ENCODE measurements around the gene SYT12. TPM values are rescaled to one million over a fixed set of nuclear protein-coding genes. Genes with fewer than 3 reads are reported as not detected.

The SYT12 gene
- total RNA-seq = under 1 TPM in 1 of 2 experiments, not detected in 1; 0.11 TPM

GRCh38 chr11:67022961-67023956 is at the start of gene SYT12:
SYT12 (plus strand) TSS chr11:67023134; CDS start chr11:67030145, 7,011 bp downstream.
- Mint-ChIP-seq H3K4me1 (peaks cover 33% of the 10 kb centered on the region), H3K27ac (no peak within 1 kb of the TSS), H3K27me3 (peaks cover 39% of the 10 kb centered on the region), H3K36me3 (ENCODE audit: low read depth) (peaks cover 1% of the 10 kb centered on the region), H3K9me3 (ENCODE audit: low read depth) (peaks cover 3% of the 10 kb centered on the region), H3K4me3 (peak within 1 kb of the TSS; percentile 46)
- ATAC-seq = no peak
- ChIA-PET CTCF (interaction anchor here (0.5 to 1.5 kb wide), 4 partner anchors 16 to 359 kb away, joined by 3 to 7 read pairs (median 4); no protein-coding TSS in a partner anchor), POLR2A (interaction anchor here (0.8 kb wide), 1 partner anchor 21 kb away, joined by 3 read pairs; no protein-coding TSS in a partner anchor)
- peak; percentile 40 for DNase-seq
- intact Hi-C loops (cut with DNase I, micrococcal nuclease) = loop anchor here in 1 of 2 experiments (5.0 kb wide), 1 partner anchor 66 kb away; the partner anchor contains the start of gene PC

GRCh38 chr11:66973956-66974580 is 48.9 kb upstream of the SYT12 start:
- intact Hi-C loops (cut with DNase I, micrococcal nuclease) = no loop called here
- H3K9me3 Mint-ChIP-seq (ENCODE audit: low read depth) = peaks cover 3% of the 10 kb centered on the region

GRCh38 chr11:66974724-66975404 is 48.1 kb upstream of the SYT12 start, which contains the start of gene C11orf86:
C11orf86 (plus strand) TSS chr11:66975304; CDS start chr11:66975363, 59 bp downstream.
- ATAC-seq (no peak), DNase-seq (no peak)
- POLR2A ChIA-PET = no interaction called here
- no peak within 1 kb of the TSS for H3K27ac Mint-ChIP-seq
- peaks cover 2% of the 10 kb centered on the region for H3K36me3 Mint-ChIP-seq (ENCODE audit: low read depth)
- H3K4me3 Mint-ChIP-seq = no peak within 1 kb of the TSS
- peaks cover 5% of the 10 kb centered on the region for H3K9me3 Mint-ChIP-seq (ENCODE audit: low read depth)
- intact Hi-C loops (cut with DNase I, micrococcal nuclease) = no loop called here
- CTCF ChIA-PET = interaction anchor here (0.7 to 1.7 kb wide), 4 partner anchors 17 to 93 kb away, joined by 3 to 4 read pairs (median 3); partner anchors contain the start of gene PC
- H3K4me1 Mint-ChIP-seq = peaks cover 14% of the 10 kb centered on the region
- H3K27me3 Mint-ChIP-seq = peaks cover 13% of the 10 kb centered on the region

More at GRCh38 chr11:66973956-66974580, 48.9 kb upstream of the SYT12 start:
- Mint-ChIP-seq H3K4me3 (no peak overlapping the region), H3K4me1 (peaks cover 14% of the 10 kb centered on the region), H3K36me3 (ENCODE audit: low read depth) (no peaks in the 10 kb centered on the region), H3K27ac (no peak overlapping the region), H3K27me3 (peaks cover 13% of the 10 kb centered on the region)
- ATAC-seq (no peak), DNase-seq (no peak)
- POLR2A ChIA-PET = no interaction called here
- CTCF ChIA-PET = interaction anchor here (0.5 kb wide), 1 partner anchor 30 kb away, joined by 3 read pairs; no protein-coding TSS in a partner anchor

- H3K36me3 Mint-ChIP-seq (ENCODE audit: low read depth) = peaks cover 2% of the 10 kb centered on the region
- peaks cover 9% of the 10 kb centered on the region for H3K4me1 Mint-ChIP-seq
- ChIA-PET CTCF (interaction anchor here (0.7 to 1.7 kb wide), 8 partner anchors 18 to 157 kb away, joined by 3 to 5 read pairs (median 4); partner anchors contain the start of gene PC), POLR2A (interaction anchor here (0.6 kb wide), 1 partner anchor 124 kb away, joined by 3 read pairs; no protein-coding TSS in a partner anchor)
- H3K27me3 Mint-ChIP-seq = peaks cover 13% of the 10 kb centered on the region
- H3K9me3 Mint-ChIP-seq (ENCODE audit: low read depth) = peaks cover 5% of the 10 kb centered on the region
- no peak for ATAC-seq
- no peak overlapping the region for H3K4me3 Mint-ChIP-seq
- DNase-seq = no peak
- intact Hi-C loops (cut with DNase I, micrococcal nuclease) = loop anchor here in 1 of 2 experiments (2.0 kb wide), 1 partner anchor 281 kb away; no protein-coding TSS in a partner anchor
- H3K27ac Mint-ChIP-seq = no peak overlapping the region
Observed at GRCh38 chr11:66975405-66976027, 47.4 kb upstream of the SYT12 start.

GRCh38 chr11:66976028-66976467 is 46.9 kb upstream of the SYT12 start:
- Mint-ChIP-seq H3K27ac (no peak overlapping the region), H3K4me1 (peaks cover 4% of the 10 kb centered on the region), H3K9me3 (ENCODE audit: low read depth) (peaks cover 5% of the 10 kb centered on the region), H3K36me3 (ENCODE audit: low read depth) (peaks cover 2% of the 10 kb centered on the region), H3K27me3 (peaks cover 10% of the 10 kb centered on the region), H3K4me3 (no peak overlapping the region)
- ChIA-PET CTCF (interaction anchor here (0.7 to 1.7 kb wide), 8 partner anchors 17 to 504 kb away, joined by 3 to 5 read pairs (median 4); partner anchors contain the start of gene PC), POLR2A (interaction anchor here (0.6 kb wide), 1 partner anchor 124 kb away, joined by 3 read pairs; no protein-coding TSS in a partner anchor)
- ATAC-seq (peak; percentile 55), DNase-seq (peak; percentile 49)
- intact Hi-C loops (cut with DNase I, micrococcal nuclease) = loop anchor here in 1 of 2 experiments (2.0 kb wide), 1 partner anchor 281 kb away; no protein-coding TSS in a partner anchor

DNA sequence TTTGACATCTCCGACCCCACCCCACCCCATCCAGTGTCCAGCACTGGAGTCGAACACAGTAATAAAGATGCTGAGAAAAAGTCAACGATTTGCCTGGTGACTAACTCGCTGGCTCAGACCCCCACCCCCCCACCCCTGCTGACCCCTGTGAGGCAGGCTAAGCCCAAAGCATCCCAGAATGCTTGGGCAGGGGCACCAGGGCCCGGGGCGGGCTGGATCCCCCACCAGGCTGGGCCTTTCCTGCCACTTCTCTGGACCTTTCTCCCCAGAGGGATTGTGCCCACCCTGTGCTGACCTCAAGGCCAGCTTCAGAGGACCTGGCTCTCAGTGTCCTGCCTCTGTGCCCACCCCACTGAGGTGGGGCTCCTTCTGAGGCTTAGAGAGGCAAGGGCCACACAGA is 46.0 kb upstream of the SYT12 start:
- ChIA-PET POLR2A (no interaction called here), CTCF (interaction anchor here (0.7 to 1.7 kb wide), 4 partner anchors 18 to 505 kb away, joined by 3 to 5 read pairs (median 4); partner anchors contain the start of gene PC)
- Mint-ChIP-seq H3K9me3 (ENCODE audit: low read depth) (peaks cover 5% of the 10 kb centered on the region), H3K27me3 (peaks cover 9% of the 10 kb centered on the region), H3K27ac (no peak overlapping the region), H3K4me3 (no peak overlapping the region), H3K4me1 (peaks cover 1% of the 10 kb centered on the region), H3K36me3 (ENCODE audit: low read depth) (peaks cover 2% of the 10 kb centered on the region)
- DNase-seq (no peak), ATAC-seq (no peak)
- intact Hi-C loops (cut with DNase I, micrococcal nuclease) = loop anchor here in 1 of 2 experiments (2.0 kb wide), 1 partner anchor 282 kb away; no protein-coding TSS in a partner anchor

DNA sequence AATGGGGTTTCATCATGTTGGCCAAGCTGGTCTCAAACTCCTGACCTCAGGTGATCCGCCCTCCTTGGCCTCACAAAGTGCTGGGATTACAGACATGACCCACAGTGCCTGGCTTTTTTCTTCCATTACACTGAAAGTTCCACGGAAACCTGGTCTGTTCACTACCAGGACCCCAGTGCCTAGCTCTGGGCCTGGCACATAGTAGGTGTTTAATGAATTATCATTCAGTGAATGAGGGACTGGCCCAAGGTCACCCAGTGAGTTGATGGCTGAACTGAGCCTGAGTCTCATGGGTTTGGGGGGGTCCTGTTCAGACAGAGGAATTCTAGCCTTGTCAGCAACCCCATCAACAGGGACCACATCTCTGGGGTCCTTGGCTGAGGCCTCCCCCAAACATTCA is 44.7 kb upstream of the SYT12 start:
- Mint-ChIP-seq H3K36me3 (ENCODE audit: low read depth) (peaks cover 2% of the 10 kb centered on the region), H3K27me3 (peaks cover 5% of the 10 kb centered on the region), H3K9me3 (ENCODE audit: low read depth) (peaks cover 5% of the 10 kb centered on the region), H3K27ac (no peak overlapping the region), H3K4me1 (peaks cover 5% of the 10 kb centered on the region), H3K4me3 (no peak overlapping the region)
- POLR2A ChIA-PET = no interaction called here
- CTCF ChIA-PET = no interaction called here
- intact Hi-C loops (cut with DNase I, micrococcal nuclease) = no loop called here
- ATAC-seq (no peak), DNase-seq (no peak)

DNA sequence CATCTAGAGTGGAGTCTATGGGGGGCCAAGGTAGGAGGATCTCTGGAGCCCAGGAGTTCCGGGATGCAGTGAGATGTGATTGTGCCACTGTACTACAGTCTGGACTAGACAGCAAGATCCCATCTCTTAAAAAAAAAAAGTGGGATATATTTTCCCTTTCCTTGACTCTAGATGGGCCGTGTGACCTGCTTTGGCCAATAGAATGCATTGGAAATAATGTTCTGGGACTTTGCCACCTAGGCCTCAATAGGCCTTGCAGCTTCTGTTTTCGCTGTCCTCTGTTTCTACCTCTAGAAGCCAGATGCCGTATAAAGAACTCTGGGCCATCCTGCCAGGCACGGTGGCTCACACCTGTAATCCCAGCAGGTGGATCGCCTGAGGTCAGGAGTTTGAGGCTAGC is 44.2 kb upstream of the SYT12 start:
- Mint-ChIP-seq H3K27ac (no peak overlapping the region), H3K9me3 (ENCODE audit: low read depth) (peaks cover 5% of the 10 kb centered on the region), H3K36me3 (ENCODE audit: low read depth) (peaks cover 2% of the 10 kb centered on the region), H3K4me3 (no peak overlapping the region), H3K27me3 (peaks cover 5% of the 10 kb centered on the region), H3K4me1 (peaks cover 5% of the 10 kb centered on the region)
- POLR2A ChIA-PET = no interaction called here
- ATAC-seq = no peak
- intact Hi-C loops (cut with DNase I, micrococcal nuclease) = no loop called here
- CTCF ChIA-PET = no interaction called here
- DNase-seq = no peak

- ChIA-PET POLR2A (no interaction called here), CTCF (no interaction called here)
- Mint-ChIP-seq H3K27ac (no peak overlapping the region), H3K9me3 (ENCODE audit: low read depth) (peaks cover 5% of the 10 kb centered on the region), H3K4me1 (peaks cover 5% of the 10 kb centered on the region), H3K36me3 (ENCODE audit: low read depth) (peaks cover 2% of the 10 kb centered on the region), H3K27me3 (peaks cover 5% of the 10 kb centered on the region), H3K4me3 (no peak overlapping the region)
- ATAC-seq = no peak
- intact Hi-C loops (cut with DNase I, micrococcal nuclease) = no loop called here
- no peak for DNase-seq
Observed at GRCh38 chr11:66979336-66979980, 43.5 kb upstream of the SYT12 start.

DNA sequence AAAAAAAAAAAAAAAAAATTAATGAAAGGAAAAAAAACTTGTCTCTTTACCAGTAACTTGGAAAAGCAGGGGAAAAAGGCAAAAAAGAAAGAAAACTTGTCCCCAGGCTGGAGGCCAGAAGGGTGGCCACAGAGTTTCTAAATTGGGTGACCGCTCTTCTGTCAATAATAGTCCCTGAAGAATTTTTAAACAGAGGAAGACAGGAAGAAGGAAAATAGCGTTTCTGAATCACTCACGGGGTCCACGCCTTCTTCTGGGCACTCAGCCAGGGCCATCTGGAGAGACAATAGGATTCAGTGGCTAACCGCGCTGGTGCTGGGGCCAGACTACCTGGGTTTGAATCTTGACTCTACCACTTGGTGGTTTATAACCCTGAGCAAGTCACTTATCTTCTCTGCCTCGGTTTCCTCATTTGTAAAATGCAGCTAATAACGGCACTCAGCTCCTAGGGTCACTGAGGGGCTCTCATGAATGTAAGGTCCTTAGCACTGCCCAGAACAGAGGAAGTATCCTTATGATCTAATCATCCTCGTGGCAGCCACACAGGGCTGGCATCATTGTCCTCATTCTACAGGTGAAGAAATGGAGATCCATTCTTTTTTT is 40.9 kb upstream of the SYT12 start:
- Mint-ChIP-seq H3K36me3 (ENCODE audit: low read depth) (peaks cover 2% of the 10 kb centered on the region), H3K27ac (no peak overlapping the region), H3K27me3 (peaks cover 3% of the 10 kb centered on the region), H3K9me3 (ENCODE audit: low read depth) (peaks cover 5% of the 10 kb centered on the region), H3K4me3 (no peak overlapping the region), H3K4me1 (peaks cover 5% of the 10 kb centered on the region)
- POLR2A ChIA-PET = no interaction called here
- peak; percentile 56 for DNase-seq
- CTCF ChIA-PET = no interaction called here
- intact Hi-C loops (cut with DNase I, micrococcal nuclease) = no loop called here
- ATAC-seq = no peak

All from activated CD4-positive, alpha-beta T cell treated with anti-CD3 and anti-CD28 coated beads for 36 hours (primary cell).